Upper lobe of left lung (tissue), 4 donors: ENCODE results near the gene MCHR2.

ENCODE experiments used
- CTCF ChIP-seq, 6 experiments: fragments of 450-650 bp in 4 of 6; fragments of 200-600 bp in 2 of 6; sonication (generic) in 2 of 6; IDR thresholded peaks; one replicate each; pipeline ENCODE4 v1.5.1; 2016 to 2019; ENCODE audit warnings: antibody characterized with exemption in 6 of 6
- EP300 ChIP-seq, 4 donors: sonication (generic); formaldehyde crosslinking; IDR thresholded peaks; one replicate each; pipeline ENCODE4 v1.5.1; 2017; ENCODE audit warnings: antibody characterized with exemption in 4 of 4, control low read depth in 2 of 4
- POLR2AphosphoS5 ChIP-seq, 2 donors: sonication (generic); formaldehyde crosslinking; IDR thresholded peaks; one replicate each; pipeline ENCODE4 v1.5.1; 2017; ENCODE audit warnings: antibody characterized with exemption in 2 of 2

GRCh38 chr6:99993533-99994251 lies at the start of gene MCHR2:
- TF ChIP-seq POLR2AphosphoS5 (IDR thresholded peaks at IDR 0.05) (no peak), CTCF (IDR thresholded peaks at IDR 0.05) (no peak), EP300 (IDR thresholded peaks at IDR 0.05) (no peak)
